22Rv1 (cell line): Measurements from ENCODE around the gene CMIP.

ENCODE experiments used
- H3K27ac ChIP-seq: fragments of 450-650 bp; 2 replicates; pipeline ENCODE4 v1.5.1; 2017
- CTCF ChIP-seq: fragments of 450-650 bp; IDR thresholded peaks from 2 replicates; pipeline ENCODE4 v1.5.1; 2017; ENCODE audit warnings: mild to moderate bottlenecking
- ZFX ChIP-seq: fragments of 450-650 bp; IDR thresholded peaks from 2 replicates; pipeline ENCODE4 v1.6.1; 2017; ENCODE audit warnings: antibody characterized with exemption, borderline replicate concordance

The CMIP gene

GRCh38 chr16:81547194-81547938, 102.8 kb downstream of the CMIP start:
- no peak for TF ChIP-seq ZFX
- no peak for TF ChIP-seq CTCF
- H3K27ac ChIP-seq, result no peak overlapping the region

GRCh38 chr16:81547939-81548216, 103.3 kb downstream of the CMIP start:
- TF ChIP-seq CTCF (no peak), ZFX (no peak)
- no peak overlapping the region for H3K27ac ChIP-seq

GRCh38 chr16:81548551-81548875, 103.9 kb downstream of the CMIP start:
- no peak overlapping the region for H3K27ac ChIP-seq
- TF ChIP-seq ZFX, result no peak

GRCh38 chr16:81548876-81549546, 104.4 kb downstream of the CMIP start:
- H3K27ac ChIP-seq, result no peak overlapping the region
- no peak for TF ChIP-seq ZFX
- no peak for TF ChIP-seq CTCF

GRCh38 chr16:81549547-81550431, 105.2 kb downstream of the CMIP start:
- TF ChIP-seq ZFX, result no peak
- TF ChIP-seq CTCF, result no peak
- no peak overlapping the region for H3K27ac ChIP-seq

GRCh38 chr16:81550432-81550808, 105.8 kb downstream of the CMIP start:
- TF ChIP-seq ZFX, result no peak
- TF ChIP-seq CTCF, result no peak
- H3K27ac ChIP-seq, result no peak overlapping the region

- TF ChIP-seq ZFX (no peak), CTCF (no peak)
- H3K27ac ChIP-seq, result no peak overlapping the region
Measured at GRCh38 chr16:81551151-81551808, 106.7 kb downstream of the CMIP start.
